A549 (cell line): Measurements from ENCODE around the gene ZNF292. TPM values are rescaled to one million over a fixed set of nuclear protein-coding genes. Genes with fewer than 3 reads are reported as not detected.

Experiments used
- ATAC-seq, 2 experiments: fragments of 200-7000 bp in 1 of 2; fragments of >200 bp in 1 of 2; cut with Nextera tagmentation in 1 of 2; cut with Tn5 transposase in 1 of 2; 3 replicates each; pipeline versions ENCODE4 v1.8.0 to v1.9.1; 2018 to 2020; ENCODE audit warnings: mild to moderate bottlenecking in 1 of 2, moderate library complexity in 1 of 2
- CTCF ChIA-PET: fragments of 300-600 bp; sonication (Branson Sonifier 250); formaldehyde crosslinking; extraction: SDS; loops from one replicate; lab custom pipeline; 2021; ENCODE audit warnings: antibody characterized with exemption, inconsistent platforms; lab: Yijun Ruan, JAX
- POLR2A ChIA-PET: fragments of 350-600 bp; formaldehyde crosslinking; extraction: SDS; loops from one replicate; lab custom pipeline; 2021; ENCODE audit warnings: antibody characterized with exemption, inconsistent platforms; lab: Yijun Ruan, JAX
- DNase-seq, 2 experiments: peaks; one replicate each; pipeline versions ENCODE4 v3.0.0 to v3.0.0-alpha.2; 2011 to 2016; ENCODE audit warnings: low read depth in 1 of 2, low spot score in 1 of 2
- FAIRE-seq: peaks from 2 replicates; lab custom pipeline; 2011; peaks lifted over from hg19 to GRCh38; lab: Jason Lieb, UNC
- H3K27ac ChIP-seq, 2 experiments: fragments of >200 bp; sonication (Bioruptor Twin); formaldehyde crosslinking; 3 replicates each; pipeline ENCODE4 v1.5.1; 2016 to 2017
- H3K4me1 ChIP-seq: fragments of >200 bp; sonication (Bioruptor Twin); formaldehyde crosslinking; 3 replicates; pipeline ENCODE4 v1.6.1; 2016
- H3K4me2 ChIP-seq: fragments of >200 bp; sonication (Bioruptor Twin); formaldehyde crosslinking; 3 replicates; pipeline ENCODE4 v1.6.1; 2016
- H3K4me3 ChIP-seq: fragments of >200 bp; sonication (Bioruptor Twin); formaldehyde crosslinking; 3 replicates; pipeline ENCODE4 v1.5.1; 2016
- H3K9me3 ChIP-seq: fragments of >200 bp; sonication (Bioruptor Twin); formaldehyde crosslinking; 3 replicates; pipeline ENCODE4 v1.6.1; 2016
- CEBPB ChIP-seq, 2 experiments: fragments of >200 bp in 1 of 2; sonication (Bioruptor Twin) in 1 of 2; formaldehyde crosslinking in 1 of 2; IDR thresholded peaks; 2 replicates each; pipeline ENCODE4 v1.6.1; 2012 to 2016
- CHD2 ChIP-seq: fragments of 150-350 bp; IDR thresholded peaks from 2 replicates; pipeline ENCODE4 v1.6.1; 2014; ENCODE audit warnings: low read length; ENCODE audit not compliant: partially characterized antibody
- CHD4 ChIP-seq: fragments of 200-600 bp; sonication (generic); IDR thresholded peaks from 2 replicates; pipeline ENCODE4 v1.6.1; 2016; ENCODE audit warnings: antibody characterized with exemption, mild to moderate bottlenecking, borderline replicate concordance
- EHF ChIP-seq: fragments of 250-450 bp; sonication (Bioruptor Pico); IDR thresholded peaks from 2 replicates; pipeline ENCODE4 v1.5.0; 2020; ENCODE audit warnings: mild to moderate bottlenecking
- EHMT2 ChIP-seq: fragments of 200-600 bp; sonication (generic); IDR thresholded peaks from 2 replicates; pipeline ENCODE4 v1.6.1; 2016; ENCODE audit warnings: antibody characterized with exemption, low read depth, mild to moderate bottlenecking, moderate library complexity
- HEYL ChIP-seq: fragments of 250-450 bp; sonication (Bioruptor Pico); IDR thresholded peaks from 2 replicates; pipeline ENCODE4 v1.8.0; 2021; ENCODE audit warnings: mild to moderate bottlenecking, moderate library complexity
- HOXB5 ChIP-seq: fragments of 250-450 bp; sonication (Bioruptor Pico); IDR thresholded peaks from 2 replicates; pipeline ENCODE4 v1.5.0; 2020; ENCODE audit warnings: mild to moderate bottlenecking, moderate library complexity
- KDM1A ChIP-seq: fragments of 200-600 bp; sonication (generic); IDR thresholded peaks from 2 replicates; pipeline ENCODE4 v1.6.1; 2016; ENCODE audit warnings: low read depth, mild to moderate bottlenecking
- MAFK ChIP-seq: fragments of 450-650 bp; IDR thresholded peaks from 2 replicates; pipeline ENCODE4 v1.6.1; 2014; ENCODE audit not compliant: partially characterized antibody
- MAZ ChIP-seq: fragments of 150-350 bp; IDR thresholded peaks from 2 replicates; pipeline ENCODE4 v1.6.1; 2014; ENCODE audit warnings: antibody characterized with exemption, low read depth, low read length, borderline replicate concordance
- MYC ChIP-seq: IDR thresholded peaks from 2 replicates; pipeline ENCODE4 v1.6.1; 2012; ENCODE audit warnings: mild to moderate bottlenecking, inconsistent platforms, low read length, improper control_type of control experiment, borderline replicate concordance
- NFE2L2 ChIP-seq: fragments of 150-350 bp; conservative IDR thresholded peaks from 2 replicates; pipeline ENCODE4 v1.6.1; 2014; ENCODE audit warnings: low read length
- NPAS2 ChIP-seq: fragments of 250-450 bp; sonication (Bioruptor Pico); IDR thresholded peaks from 2 replicates; pipeline ENCODE4 v1.8.0; 2022; ENCODE audit warnings: mild to moderate bottlenecking, moderate library complexity, borderline replicate concordance
- POLR2A ChIP-seq: IDR thresholded peaks from 2 replicates; pipeline ENCODE4 v1.6.1; 2012; ENCODE audit warnings: mild to moderate bottlenecking, low read length
- RCOR1 ChIP-seq: fragments of 150-350 bp; IDR thresholded peaks from 2 replicates; pipeline ENCODE4 v1.6.1; 2014; ENCODE audit warnings: antibody characterized with exemption, low read length, low read depth
- SMC3 ChIP-seq: fragments of >200 bp; sonication (Bioruptor Twin); formaldehyde crosslinking; IDR thresholded peaks from 3 replicates; pipeline ENCODE4 v1.6.1; 2018; ENCODE audit warnings: inconsistent platforms
- TFCP2L1 ChIP-seq: fragments of 250-450 bp; sonication (Bioruptor Pico); IDR thresholded peaks from 2 replicates; pipeline ENCODE4 v1.5.0; 2021; ENCODE audit warnings: mild to moderate bottlenecking
- ZC3H11A ChIP-seq: fragments of 450-650 bp; IDR thresholded peaks from 2 replicates; pipeline ENCODE4 v1.6.1; 2014; ENCODE audit warnings: antibody characterized with exemption, mild to moderate bottlenecking
- ZFP36 ChIP-seq: fragments of 450-650 bp; IDR thresholded peaks from 2 replicates; pipeline ENCODE4 v1.6.1; 2014; ENCODE audit warnings: borderline replicate concordance; ENCODE audit not compliant: partially characterized antibody
- ZNF302 ChIP-seq: fragments of 250-450 bp; sonication (Bioruptor Pico); IDR thresholded peaks from 2 replicates; pipeline ENCODE4 v1.9.0; 2021; ENCODE audit warnings: inconsistent platforms, mild to moderate bottlenecking, moderate library complexity
- WGBS: methylation state at CpG from one replicate; pipeline ENCODE4 v1.1.6; 2017; ENCODE audit errors: missing lambda C conversion rate; 5-methylcytosine and 5-hydroxymethylcytosine counted together
- polyA plus RNA-seq, 4 experiments: library from polyadenylated mRNA; depleted of rRNA in 3 of 4; stranded (reverse); fragments of >200 nt; fragmentation: RNase III in 1 of 4; extraction: RNeasy Plus Mini Kit Qiagen cat#74134 plus additional on column Dnase treatment in 1 of 4; gene quantifications; 2 replicates in 3 of 4; 3 replicates in 1 of 4; pipeline ENCODE4 v1.2.3, GENCODE V29; 2011 to 2017
- TF ChIP-seq, protein P1 (sequence below): fragments of 150-350 bp; IDR thresholded peaks from 2 replicates; pipeline ENCODE4 v1.6.1; 2014; ENCODE audit warnings: low read depth, mild to moderate bottlenecking, low read length
- TF ChIP-seq, protein P2 (sequence below): fragments of >200 bp; sonication (Bioruptor Twin); formaldehyde crosslinking; IDR thresholded peaks from 2 replicates; pipeline ENCODE4 v1.6.1; 2016
- TF ChIP-seq, protein P3 (sequence below): fragments of >200 bp; sonication (Bioruptor Twin); formaldehyde crosslinking; IDR thresholded peaks from 3 replicates; pipeline ENCODE4 v1.5.1; 2016

Gene ZNF292
- polyA plus RNA-seq, 2 of the 4 experiments (the other 2 are of a cell fraction): 2.5 to 7.5 TPM

DNA sequence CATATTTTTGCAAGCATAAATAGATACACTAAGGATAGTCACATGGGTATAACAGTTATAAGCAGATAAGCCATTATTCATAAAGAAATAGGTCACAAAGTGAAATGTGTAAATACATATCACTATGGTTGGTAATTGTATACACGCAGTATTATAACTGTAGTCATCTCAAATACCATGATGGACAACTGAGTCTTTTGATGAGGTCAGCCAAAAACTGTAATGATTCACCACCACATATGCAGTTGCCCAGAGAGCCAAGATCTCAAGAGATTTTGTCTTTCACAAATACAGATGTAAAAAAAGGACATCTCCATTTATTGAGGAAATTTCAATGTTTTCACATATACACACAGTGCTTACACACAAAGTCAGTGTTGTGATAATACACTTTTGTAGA, 28.3 kb downstream of the ZNF292 start:
- ChIA-PET CTCF (interaction anchor here (0.6 kb wide), 1 partner anchor 1740 kb away, joined by 3 read pairs; no protein-coding TSS in a partner anchor), POLR2A (no interaction called here)
- no peak for DNase-seq
- TF ChIP-seq MAFK (peak; percentile 54), EHMT2 (no peak), RCOR1 (no peak)
- TF ChIP-seq, protein P1, sequence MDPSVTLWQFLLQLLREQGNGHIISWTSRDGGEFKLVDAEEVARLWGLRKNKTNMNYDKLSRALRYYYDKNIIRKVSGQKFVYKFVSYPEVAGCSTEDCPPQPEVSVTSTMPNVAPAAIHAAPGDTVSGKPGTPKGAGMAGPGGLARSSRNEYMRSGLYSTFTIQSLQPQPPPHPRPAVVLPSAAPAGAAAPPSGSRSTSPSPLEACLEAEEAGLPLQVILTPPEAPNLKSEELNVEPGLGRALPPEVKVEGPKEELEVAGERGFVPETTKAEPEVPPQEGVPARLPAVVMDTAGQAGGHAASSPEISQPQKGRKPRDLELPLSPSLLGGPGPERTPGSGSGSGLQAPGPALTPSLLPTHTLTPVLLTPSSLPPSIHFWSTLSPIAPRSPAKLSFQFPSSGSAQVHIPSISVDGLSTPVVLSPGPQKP: no peak
- TF ChIP-seq, all 56 proteins: peak for 1
- no peaks in the 10 kb centered on the region for H3K9me3 ChIP-seq
- FAIRE-seq (no peak), ATAC-seq (no peak)
- WGBS: 88% methylated on average over 1 of the region's 1 CpG
- no peak overlapping the region for H3K4me3 ChIP-seq
- peaks cover 6% of the 10 kb centered on the region; the same call in 2 of the 3 replicates for H3K4me1 ChIP-seq
- H3K27ac ChIP-seq: no peak overlapping the region
- no peak overlapping the region for H3K4me2 ChIP-seq

DNA sequence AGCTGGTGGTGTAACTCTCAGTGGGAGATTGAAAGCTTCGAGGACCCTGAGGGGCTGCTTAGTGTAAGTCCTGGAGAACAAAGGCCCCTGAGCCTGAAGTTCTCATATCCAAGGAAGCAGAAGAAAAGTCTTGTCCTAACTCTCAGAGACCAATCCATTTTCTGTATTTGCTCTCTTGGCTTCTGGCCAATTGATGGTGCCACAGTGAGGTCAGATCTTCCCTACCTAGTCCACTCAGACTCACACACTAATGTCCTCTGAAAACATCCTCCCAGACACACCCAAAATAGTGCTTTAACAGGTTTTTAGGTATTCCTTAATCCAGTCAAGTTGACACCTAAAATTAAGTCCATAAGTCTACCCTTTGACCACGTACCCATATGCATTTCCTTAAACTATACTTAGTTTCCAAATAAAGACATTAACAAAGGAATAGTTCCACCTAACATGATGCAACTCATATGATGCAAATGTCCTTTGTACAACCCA, 29.4 kb downstream of the ZNF292 start:
- ChIA-PET CTCF (no interaction called here), POLR2A (no interaction called here)
- Histone ChIP-seq H3K27ac (no peak overlapping the region), H3K4me3 (no peak overlapping the region), H3K4me2 (no peak overlapping the region), H3K9me3 (no peaks in the 10 kb centered on the region), H3K4me1 (peaks cover 6% of the 10 kb centered on the region; the same call in 2 of the 3 replicates)
- FAIRE-seq (no peak), ATAC-seq (no peak), DNase-seq (peak in 1 of 2 experiments; percentile 1)
- WGBS: 93% methylated on average over 2 of the region's 2 CpGs
- TF ChIP-seq, protein P2, sequence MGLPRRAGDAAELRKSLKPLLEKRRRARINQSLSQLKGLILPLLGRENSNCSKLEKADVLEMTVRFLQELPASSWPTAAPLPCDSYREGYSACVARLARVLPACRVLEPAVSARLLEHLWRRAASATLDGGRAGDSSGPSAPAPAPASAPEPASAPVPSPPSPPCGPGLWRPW: no peak
- TF ChIP-seq EHF: no peak

DNA sequence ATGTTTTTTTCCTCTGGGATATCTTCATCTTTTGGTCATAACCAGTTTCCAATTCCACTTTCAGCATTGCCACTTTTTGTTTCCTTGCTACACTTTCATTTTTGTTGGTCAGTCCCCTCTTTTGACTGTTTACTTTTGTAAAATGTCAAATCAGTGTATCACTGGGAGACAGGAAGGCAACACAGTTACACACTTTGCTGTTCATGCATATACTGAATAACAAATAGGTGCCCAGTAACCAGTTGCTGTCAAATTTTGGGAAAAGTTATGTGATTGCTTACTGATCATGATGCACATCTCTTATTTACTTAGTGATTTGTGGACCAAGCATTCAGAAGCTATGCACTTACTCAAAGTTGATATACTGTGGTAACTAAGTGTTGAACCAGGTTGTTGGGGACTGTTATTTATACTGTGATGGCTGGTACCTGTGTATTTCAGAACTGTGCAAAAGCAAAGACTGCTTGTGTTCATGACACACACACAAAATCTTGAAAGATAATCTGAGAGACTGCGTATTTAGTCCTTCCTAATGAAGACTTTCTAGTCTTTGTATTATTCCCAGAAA, 41.0 kb downstream of the ZNF292 start:
- no peak for FAIRE-seq
- POLR2A ChIA-PET: no interaction called here

DNA sequence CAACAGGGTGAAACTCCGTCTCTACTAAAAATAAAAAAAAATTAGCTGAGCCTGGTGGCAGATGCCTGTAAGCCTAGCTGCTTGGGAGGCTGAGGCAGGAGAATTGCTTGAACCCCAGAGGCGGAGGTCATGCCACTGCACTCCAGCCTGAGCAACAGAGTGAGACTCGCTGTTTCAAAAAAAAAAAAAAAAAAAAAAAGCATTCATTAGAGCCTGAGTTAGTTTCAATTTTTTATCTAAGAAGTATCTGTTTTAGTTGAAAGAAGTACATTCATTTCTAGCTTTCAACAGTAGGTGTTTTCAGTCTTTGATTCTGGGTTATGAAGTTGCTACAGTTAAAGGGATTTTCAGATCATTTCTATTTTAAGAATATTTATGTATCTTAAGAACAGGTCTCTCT, 42.2 kb downstream of the ZNF292 start:
- H3K27ac ChIP-seq: no peak overlapping the region
- FAIRE-seq: no peak
- CTCF ChIA-PET: no interaction called here
- TF ChIP-seq, protein P3, sequence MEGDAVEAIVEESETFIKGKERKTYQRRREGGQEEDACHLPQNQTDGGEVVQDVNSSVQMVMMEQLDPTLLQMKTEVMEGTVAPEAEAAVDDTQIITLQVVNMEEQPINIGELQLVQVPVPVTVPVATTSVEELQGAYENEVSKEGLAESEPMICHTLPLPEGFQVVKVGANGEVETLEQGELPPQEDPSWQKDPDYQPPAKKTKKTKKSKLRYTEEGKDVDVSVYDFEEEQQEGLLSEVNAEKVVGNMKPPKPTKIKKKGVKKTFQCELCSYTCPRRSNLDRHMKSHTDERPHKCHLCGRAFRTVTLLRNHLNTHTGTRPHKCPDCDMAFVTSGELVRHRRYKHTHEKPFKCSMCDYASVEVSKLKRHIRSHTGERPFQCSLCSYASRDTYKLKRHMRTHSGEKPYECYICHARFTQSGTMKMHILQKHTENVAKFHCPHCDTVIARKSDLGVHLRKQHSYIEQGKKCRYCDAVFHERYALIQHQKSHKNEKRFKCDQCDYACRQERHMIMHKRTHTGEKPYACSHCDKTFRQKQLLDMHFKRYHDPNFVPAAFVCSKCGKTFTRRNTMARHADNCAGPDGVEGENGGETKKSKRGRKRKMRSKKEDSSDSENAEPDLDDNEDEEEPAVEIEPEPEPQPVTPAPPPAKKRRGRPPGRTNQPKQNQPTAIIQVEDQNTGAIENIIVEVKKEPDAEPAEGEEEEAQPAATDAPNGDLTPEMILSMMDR: no peak
- no peak for TF ChIP-seq KDM1A
- TF ChIP-seq ZNF302 (CRISPR knock-in tag): no peak
- TF ChIP-seq, protein P2: no peak
- TF ChIP-seq CHD4: no peak
- TF ChIP-seq POLR2A: no peak
- TF ChIP-seq MYC: no peak
- no peak for TF ChIP-seq NPAS2 (CRISPR knock-in tag)
- no peak for TF ChIP-seq EHF
- no peak for TF ChIP-seq ZC3H11A
- no peak for TF ChIP-seq CHD2
- TF ChIP-seq CEBPB (IDR thresholded peaks at IDR 0.05): no peak
- no peak for TF ChIP-seq ZFP36
- TF ChIP-seq RCOR1: no peak
- TF ChIP-seq, all 56 proteins: peak for 0
- H3K4me2 ChIP-seq: no peak overlapping the region
- no peaks in the 10 kb centered on the region for H3K9me3 ChIP-seq
- WGBS: 94% methylated on average over 3 of the region's 3 CpGs
- ATAC-seq (no peak), DNase-seq (no peak)
- H3K4me3 ChIP-seq: no peak overlapping the region
- H3K4me1 ChIP-seq: peaks cover 10% of the 10 kb centered on the region; the same call in 2 of the 3 replicates
- POLR2A ChIA-PET: no interaction called here

More for the DNA sequence above, 41.0 kb downstream of the ZNF292 start:
- H3K9me3 ChIP-seq: no peaks in the 10 kb centered on the region
- CTCF ChIA-PET: interaction anchor here (0.7 kb wide), 1 partner anchor 18 kb away, joined by 3 read pairs; no protein-coding TSS in a partner anchor
- TF ChIP-seq HOXB5 (no peak), TFCP2L1 (CRISPR knock-in tag) (no peak), CEBPB (IDR thresholded peaks at IDR 0.05) (no peak), NFE2L2 (no peak), POLR2A (no peak), MAZ (no peak), HEYL (CRISPR knock-in tag) (no peak), ZFP36 (no peak), SMC3 (no peak)
- TF ChIP-seq, protein P1: no peak
- peak overlapping the region; percentile 8; the same call in 1 of the 3 replicates for H3K4me2 ChIP-seq
- no peak overlapping the region for H3K4me3 ChIP-seq
- 100% methylated on average over 1 of the region's 1 CpG for WGBS
- no peak overlapping the region for H3K27ac ChIP-seq
- H3K4me1 ChIP-seq: peaks cover 10% of the 10 kb centered on the region; the same call in 2 of the 3 replicates
- ATAC-seq (peak in 1 of 2 experiments; percentile 54; a peak in 3 of 6 replicates), DNase-seq (peak in 1 of 2 experiments; percentile 9)
